ENCODE data around the gene HMGCLL1.

HMGCLL1 gene

GRCh38 chr6:55578537-55579363 is at the start of gene HMGCLL1:
HMGCLL1 (minus strand) TSS chr6:55579192; CDS start chr6:55579055, 137 bp downstream.
- no peak for DNase-seq (ENCODE audit: low spot score)

- DNase-seq (ENCODE audit: low spot score): no peak
Measured at GRCh38 chr6:55621993-55622392, 43.0 kb upstream of the HMGCLL1 start.

- no peak for DNase-seq (ENCODE audit: low spot score)
Measured at GRCh38 chr6:55621244-55621643, 42.3 kb upstream of the HMGCLL1 start.

GRCh38 chr6:55617272-55617671 is 38.3 kb upstream of the HMGCLL1 start:
- DNase-seq (ENCODE audit: low spot score): no peak

- no peak for DNase-seq (ENCODE audit: low spot score)
Measured at GRCh38 chr6:55604021-55604420, 25.0 kb upstream of the HMGCLL1 start.

GRCh38 chr6:55601120-55601519 is 22.1 kb upstream of the HMGCLL1 start:
- no peak for DNase-seq (ENCODE audit: low spot score)

GRCh38 chr6:55594442-55594841 is 15.4 kb upstream of the HMGCLL1 start:
- DNase-seq (ENCODE audit: low spot score): no peak

- DNase-seq (ENCODE audit: low spot score): no peak
Measured at GRCh38 chr6:55584654-55585354, 5.8 kb upstream of the HMGCLL1 start.

- DNase-seq (ENCODE audit: low spot score): no peak
Measured at GRCh38 chr6:55576811-55577210, 2.2 kb downstream of the HMGCLL1 start.

- no peak for DNase-seq (ENCODE audit: low spot score)
Measured at GRCh38 chr6:55574556-55574955, 4.4 kb downstream of the HMGCLL1 start.

- DNase-seq (ENCODE audit: low spot score): no peak
Measured at GRCh38 chr6:55569638-55570037, 9.4 kb downstream of the HMGCLL1 start.

GRCh38 chr6:55568808-55569439 is 10.1 kb downstream of the HMGCLL1 start:
- DNase-seq (ENCODE audit: low spot score): no peak

- no peak for DNase-seq (ENCODE audit: low spot score)
Measured at GRCh38 chr6:55567558-55567957, 11.4 kb downstream of the HMGCLL1 start.

- no peak for DNase-seq (ENCODE audit: low spot score)
Measured at GRCh38 chr6:55566036-55566710, 12.8 kb downstream of the HMGCLL1 start.

- DNase-seq (ENCODE audit: low spot score): no peak
Measured at GRCh38 chr6:55562318-55562717, 16.7 kb downstream of the HMGCLL1 start.

- no peak for DNase-seq (ENCODE audit: low spot score)
Measured at GRCh38 chr6:55560290-55560885, 18.6 kb downstream of the HMGCLL1 start.

GRCh38 chr6:55557146-55557545 is 21.8 kb downstream of the HMGCLL1 start:
- no peak for DNase-seq (ENCODE audit: low spot score)

GRCh38 chr6:55545791-55546190 is 33.2 kb downstream of the HMGCLL1 start:
- no peak for DNase-seq (ENCODE audit: low spot score)

GRCh38 chr6:55543633-55544309 is 35.2 kb downstream of the HMGCLL1 start:
- DNase-seq (ENCODE audit: low spot score): no peak

- no peak for DNase-seq (ENCODE audit: low spot score)
Measured at GRCh38 chr6:55541024-55541423, 38.0 kb downstream of the HMGCLL1 start.

- DNase-seq (ENCODE audit: low spot score): no peak
Measured at GRCh38 chr6:55536391-55536956, 42.5 kb downstream of the HMGCLL1 start.

All from CD4-positive, alpha-beta T cell treated with Interleukin-6 at 100 ng/mL for 8 hours (primary cell).